ENCODE results near the gene FHL3. TPM values are rescaled to one million over a fixed set of nuclear protein-coding genes. Genes with fewer than 3 reads are reported as not detected.

Gene FHL3
- polyA plus RNA-seq, 1 of the 3 experiments (the other 2 are of a cell fraction), result 6.8 TPM

DNA sequence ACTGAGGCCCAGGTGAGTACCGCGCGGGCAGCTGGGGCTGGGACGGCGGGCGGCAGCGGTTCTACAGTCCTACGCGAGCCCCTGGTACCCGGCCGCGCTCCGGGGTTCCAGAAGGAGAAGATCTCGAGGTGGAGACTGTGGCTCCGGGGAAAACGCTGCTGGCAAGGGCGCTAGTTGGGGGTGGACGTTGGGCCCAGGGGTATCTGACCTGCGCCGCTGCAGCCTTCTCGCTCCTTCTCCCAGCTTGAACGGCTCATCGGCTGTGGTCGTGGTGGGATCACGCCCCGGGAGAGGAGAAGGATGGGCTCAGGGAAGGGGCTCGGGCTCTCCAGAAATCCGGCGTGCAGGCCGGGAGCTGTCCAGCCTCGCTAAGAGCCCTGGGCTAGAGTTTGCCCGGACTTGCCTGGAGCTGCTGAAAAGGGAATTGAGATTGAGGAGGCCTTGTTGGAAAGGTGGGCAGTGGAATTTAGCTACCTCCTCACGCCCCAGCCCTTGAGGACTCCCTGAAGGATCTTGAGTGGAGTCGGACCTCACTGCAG is 42.4 kb upstream of the FHL3 start:
- POLR2A ChIA-PET, result no interaction called here

DNA sequence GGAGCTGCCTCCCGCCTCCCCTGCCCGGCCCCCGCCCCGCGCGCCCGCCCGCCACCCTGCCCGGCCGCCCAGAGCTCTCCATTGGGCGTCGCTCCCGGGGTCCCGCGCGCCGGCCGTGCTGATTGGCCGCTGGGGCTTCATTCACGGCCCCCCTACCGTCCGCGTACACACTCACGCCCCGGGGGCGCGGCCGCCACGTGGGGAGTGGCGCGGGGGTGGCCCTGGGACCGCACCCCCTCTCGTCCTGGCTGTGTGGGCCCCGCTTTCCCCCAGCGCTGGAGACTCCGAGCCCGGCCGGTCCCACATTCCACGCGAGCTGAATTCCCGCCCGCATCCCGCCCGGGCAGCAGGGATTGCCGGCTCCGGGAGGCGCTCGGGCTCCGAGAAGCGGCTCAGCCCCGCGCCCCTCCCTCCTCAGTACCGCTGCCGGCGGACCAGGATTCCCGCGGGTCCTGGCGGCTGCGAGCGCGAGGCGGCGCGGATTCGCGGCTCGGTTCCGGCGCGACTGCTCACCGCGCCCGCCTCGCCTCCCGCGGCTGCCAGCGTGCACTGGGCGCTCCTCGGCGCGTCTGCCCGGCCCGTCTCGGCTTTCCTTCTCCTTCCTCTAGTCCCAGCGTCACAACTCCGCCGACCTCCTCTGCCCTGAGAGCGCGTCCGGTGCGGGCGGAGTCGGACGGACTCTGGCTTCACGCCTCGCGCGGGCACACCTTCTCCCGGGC is 41.7 kb upstream of the FHL3 start:
- POLR2A ChIA-PET, result no interaction called here
- DNase-seq, result peak; percentile 96
- CTCF ChIA-PET, result interaction anchor here (0.7 to 5.8 kb wide), 10 partner anchors 9 to 57 kb away, joined by 3 to 20 read pairs (median 4); no protein-coding TSS in a partner anchor

More for the DNA sequence above, 42.4 kb upstream of the FHL3 start:
- Histone ChIP-seq H3K79me2 (ENCODE audit: insufficient read depth) (no peaks in the 10 kb centered on the region), H3K9ac (no peak overlapping the region), H4K20me1 (ENCODE audit: insufficient read depth) (peaks cover 4% of the 10 kb centered on the region; the same call in 1 of the 2 replicates), H3K9me3 (no peaks in the 10 kb centered on the region), H2AFZ (ENCODE audit: low read depth) (no peak overlapping the region), H3K4me3 (ENCODE audit: low read depth in 2 of 2, low read length in 1 of 2) (peak overlapping the region; percentile 44 to 59), H3K36me3 (replicated peaks in 1 of 2; ENCODE audit: control insufficient read depth in 1 of 2, insufficient read depth in 2 of 2, low read length in 1 of 2) (no peaks in the 10 kb centered on the region), H3K27ac (ENCODE audit: low read depth in 2 of 2, low read length in 1 of 2) (no peak overlapping the region), H3K9me2 (no peaks in the 10 kb centered on the region), H3K27me3 (ENCODE audit: insufficient read depth) (peaks cover 48% of the 10 kb centered on the region), H3K4me1 (ENCODE audit: control insufficient read depth in 1 of 2, insufficient read depth in 2 of 2, low read depth in 1 of 2, low read length in 1 of 2) (no peaks in the 10 kb centered on the region; a peak in 1 of 4 replicates), H3K4me2 (peak overlapping the region; percentile 79), H3F3A (replicated peaks; ENCODE audit: insufficient read depth) (no peaks in the 10 kb centered on the region)
- CTCF ChIA-PET, result interaction anchor here (0.7 to 2.0 kb wide), 4 partner anchors 10 to 26 kb away, joined by 3 to 9 read pairs (median 6); no protein-coding TSS in a partner anchor
- DNase-seq, result no peak
- whole genome bisulfite sequencing (ENCODE audit: low lambda C conversion rate), result 69% methylated on average over 17 of the region's 34 CpGs
- TF ChIP-seq YY1 (IDR thresholded peaks at IDR 0.05; ENCODE audit: low read depth), result no peak
- TF ChIP-seq, protein P1, sequence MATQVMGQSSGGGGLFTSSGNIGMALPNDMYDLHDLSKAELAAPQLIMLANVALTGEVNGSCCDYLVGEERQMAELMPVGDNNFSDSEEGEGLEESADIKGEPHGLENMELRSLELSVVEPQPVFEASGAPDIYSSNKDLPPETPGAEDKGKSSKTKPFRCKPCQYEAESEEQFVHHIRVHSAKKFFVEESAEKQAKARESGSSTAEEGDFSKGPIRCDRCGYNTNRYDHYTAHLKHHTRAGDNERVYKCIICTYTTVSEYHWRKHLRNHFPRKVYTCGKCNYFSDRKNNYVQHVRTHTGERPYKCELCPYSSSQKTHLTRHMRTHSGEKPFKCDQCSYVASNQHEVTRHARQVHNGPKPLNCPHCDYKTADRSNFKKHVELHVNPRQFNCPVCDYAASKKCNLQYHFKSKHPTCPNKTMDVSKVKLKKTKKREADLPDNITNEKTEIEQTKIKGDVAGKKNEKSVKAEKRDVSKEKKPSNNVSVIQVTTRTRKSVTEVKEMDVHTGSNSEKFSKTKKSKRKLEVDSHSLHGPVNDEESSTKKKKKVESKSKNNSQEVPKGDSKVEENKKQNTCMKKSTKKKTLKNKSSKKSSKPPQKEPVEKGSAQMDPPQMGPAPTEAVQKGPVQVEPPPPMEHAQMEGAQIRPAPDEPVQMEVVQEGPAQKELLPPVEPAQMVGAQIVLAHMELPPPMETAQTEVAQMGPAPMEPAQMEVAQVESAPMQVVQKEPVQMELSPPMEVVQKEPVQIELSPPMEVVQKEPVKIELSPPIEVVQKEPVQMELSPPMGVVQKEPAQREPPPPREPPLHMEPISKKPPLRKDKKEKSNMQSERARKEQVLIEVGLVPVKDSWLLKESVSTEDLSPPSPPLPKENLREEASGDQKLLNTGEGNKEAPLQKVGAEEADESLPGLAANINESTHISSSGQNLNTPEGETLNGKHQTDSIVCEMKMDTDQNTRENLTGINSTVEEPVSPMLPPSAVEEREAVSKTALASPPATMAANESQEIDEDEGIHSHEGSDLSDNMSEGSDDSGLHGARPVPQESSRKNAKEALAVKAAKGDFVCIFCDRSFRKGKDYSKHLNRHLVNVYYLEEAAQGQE (IDR thresholded peaks at IDR 0.05; ENCODE audit: low read depth, low read length), result peak; percentile 87

More for the DNA sequence above, 41.7 kb upstream of the FHL3 start:
- Histone ChIP-seq H3K9me2 (no peaks in the 10 kb centered on the region), H2AFZ (ENCODE audit: low read depth) (0 out of 2 replicates have a peak overlapping the region, but pooled peaks have one; percentile 22), H3F3A (replicated peaks; ENCODE audit: insufficient read depth) (no peaks in the 10 kb centered on the region), H3K79me2 (ENCODE audit: insufficient read depth) (no peaks in the 10 kb centered on the region), H3K27me3 (ENCODE audit: insufficient read depth) (peaks cover 54% of the 10 kb centered on the region), H4K20me1 (ENCODE audit: insufficient read depth) (peaks cover 4% of the 10 kb centered on the region; the same call in 1 of the 2 replicates), H3K36me3 (replicated peaks in 1 of 2; ENCODE audit: control insufficient read depth in 1 of 2, insufficient read depth in 2 of 2, low read length in 1 of 2) (no peaks in the 10 kb centered on the region), H3K27ac (ENCODE audit: low read depth in 2 of 2, low read length in 1 of 2) (no peak overlapping the region), H3K4me1 (ENCODE audit: control insufficient read depth in 1 of 2, insufficient read depth in 2 of 2, low read depth in 1 of 2, low read length in 1 of 2) (no peaks in the 10 kb centered on the region; a peak in 1 of 4 replicates), H3K4me3 (ENCODE audit: low read depth in 2 of 2, low read length in 1 of 2) (peak overlapping the region; percentile 44 to 59), H3K9me3 (no peaks in the 10 kb centered on the region), H3K4me2 (peak overlapping the region; percentile 79), H3K9ac (no peak overlapping the region)
- TF ChIP-seq, protein P2, sequence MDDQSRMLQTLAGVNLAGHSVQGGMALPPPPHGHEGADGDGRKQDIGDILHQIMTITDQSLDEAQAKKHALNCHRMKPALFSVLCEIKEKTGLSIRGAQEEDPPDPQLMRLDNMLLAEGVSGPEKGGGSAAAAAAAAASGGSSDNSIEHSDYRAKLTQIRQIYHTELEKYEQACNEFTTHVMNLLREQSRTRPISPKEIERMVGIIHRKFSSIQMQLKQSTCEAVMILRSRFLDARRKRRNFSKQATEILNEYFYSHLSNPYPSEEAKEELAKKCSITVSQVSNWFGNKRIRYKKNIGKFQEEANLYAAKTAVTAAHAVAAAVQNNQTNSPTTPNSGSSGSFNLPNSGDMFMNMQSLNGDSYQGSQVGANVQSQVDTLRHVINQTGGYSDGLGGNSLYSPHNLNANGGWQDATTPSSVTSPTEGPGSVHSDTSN (IDR thresholded peaks at IDR 0.05), result peak; percentile 87
- TF ChIP-seq RXRA (IDR thresholded peaks at IDR 0.05; ENCODE audit: borderline replicate concordance, low read depth) (no peak), YY1 (IDR thresholded peaks at IDR 0.05; ENCODE audit: low read depth) (no peak), MXI1 (IDR thresholded peaks at IDR 0.05; ENCODE audit: low read depth, low read length) (peak; percentile 50; the same call in 1 of the 2 replicates), TAF1 (IDR thresholded peaks at IDR 0.05; ENCODE audit: borderline replicate concordance, low read depth, low read length) (no peak), NFIC (IDR thresholded peaks at IDR 0.05; ENCODE audit: borderline replicate concordance) (no peak)
- TF ChIP-seq, protein P1 (IDR thresholded peaks at IDR 0.05; ENCODE audit: low read depth, low read length), result 0 out of 2 replicates have a peak, but pooled peaks have one; percentile 5
- TF ChIP-seq, protein P3, sequence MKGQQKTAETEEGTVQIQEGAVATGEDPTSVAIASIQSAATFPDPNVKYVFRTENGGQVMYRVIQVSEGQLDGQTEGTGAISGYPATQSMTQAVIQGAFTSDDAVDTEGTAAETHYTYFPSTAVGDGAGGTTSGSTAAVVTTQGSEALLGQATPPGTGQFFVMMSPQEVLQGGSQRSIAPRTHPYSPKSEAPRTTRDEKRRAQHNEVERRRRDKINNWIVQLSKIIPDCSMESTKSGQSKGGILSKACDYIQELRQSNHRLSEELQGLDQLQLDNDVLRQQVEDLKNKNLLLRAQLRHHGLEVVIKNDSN (IDR thresholded peaks at IDR 0.05; ENCODE audit: borderline replicate concordance, low read depth), result no peak
- TF ChIP-seq, protein P4, sequence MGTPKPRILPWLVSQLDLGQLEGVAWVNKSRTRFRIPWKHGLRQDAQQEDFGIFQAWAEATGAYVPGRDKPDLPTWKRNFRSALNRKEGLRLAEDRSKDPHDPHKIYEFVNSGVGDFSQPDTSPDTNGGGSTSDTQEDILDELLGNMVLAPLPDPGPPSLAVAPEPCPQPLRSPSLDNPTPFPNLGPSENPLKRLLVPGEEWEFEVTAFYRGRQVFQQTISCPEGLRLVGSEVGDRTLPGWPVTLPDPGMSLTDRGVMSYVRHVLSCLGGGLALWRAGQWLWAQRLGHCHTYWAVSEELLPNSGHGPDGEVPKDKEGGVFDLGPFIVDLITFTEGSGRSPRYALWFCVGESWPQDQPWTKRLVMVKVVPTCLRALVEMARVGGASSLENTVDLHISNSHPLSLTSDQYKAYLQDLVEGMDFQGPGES (IDR thresholded peaks at IDR 0.05; ENCODE audit: low read depth, low read length), result no peak
- 0% methylated on average over 1 of the region's 99 CpGs for WGBS (ENCODE audit: low lambda C conversion rate)
